ENCODE data around the gene WNT2B. TPM values are rescaled to one million over a fixed set of nuclear protein-coding genes. Genes with fewer than 3 reads are reported as not detected.

The WNT2B gene
- polyA plus RNA-seq, 3 donors: 0.07 to 0.79 TPM; not detected in 1

DNA sequence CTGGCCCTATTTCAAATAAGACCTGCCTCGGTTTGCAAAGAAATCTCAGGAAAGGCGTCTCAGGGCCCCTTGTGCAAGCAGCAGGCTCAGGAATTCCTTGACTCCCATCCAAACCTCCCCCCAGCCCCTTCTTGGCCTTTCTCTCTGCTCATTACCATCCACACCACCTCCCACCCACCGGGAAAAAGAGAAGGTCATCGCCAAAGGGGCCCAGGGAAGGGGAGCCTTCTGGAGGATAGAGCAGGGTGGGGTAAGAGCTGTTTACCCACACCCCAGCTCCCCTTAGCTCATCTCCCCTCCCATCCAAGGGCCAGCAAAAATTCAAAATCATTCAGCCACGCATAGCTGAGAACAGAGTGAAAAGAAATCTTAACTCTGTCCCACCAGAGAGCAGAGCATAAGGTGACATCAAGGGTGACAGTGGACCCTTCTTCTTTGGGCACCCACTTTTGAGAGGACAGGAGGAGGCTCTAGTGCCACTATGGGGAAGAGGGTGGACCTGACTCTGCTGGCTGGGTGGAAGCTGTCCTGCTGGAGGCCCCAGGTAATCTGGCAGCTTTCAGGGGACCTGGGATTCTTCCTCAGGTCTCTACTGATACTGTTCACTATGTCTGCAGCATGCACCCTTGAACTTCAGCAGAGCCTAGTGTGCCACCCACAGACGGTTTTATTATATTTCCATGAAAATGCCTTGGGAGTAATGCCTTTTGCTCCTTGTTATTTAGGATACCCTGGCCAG is 3.9 kb upstream of the WNT2B start:
- Mint-ChIP-seq H3K27ac (no peak overlapping the region), H3K4me3 (no peak overlapping the region)
- TF ChIP-seq, protein P1, sequence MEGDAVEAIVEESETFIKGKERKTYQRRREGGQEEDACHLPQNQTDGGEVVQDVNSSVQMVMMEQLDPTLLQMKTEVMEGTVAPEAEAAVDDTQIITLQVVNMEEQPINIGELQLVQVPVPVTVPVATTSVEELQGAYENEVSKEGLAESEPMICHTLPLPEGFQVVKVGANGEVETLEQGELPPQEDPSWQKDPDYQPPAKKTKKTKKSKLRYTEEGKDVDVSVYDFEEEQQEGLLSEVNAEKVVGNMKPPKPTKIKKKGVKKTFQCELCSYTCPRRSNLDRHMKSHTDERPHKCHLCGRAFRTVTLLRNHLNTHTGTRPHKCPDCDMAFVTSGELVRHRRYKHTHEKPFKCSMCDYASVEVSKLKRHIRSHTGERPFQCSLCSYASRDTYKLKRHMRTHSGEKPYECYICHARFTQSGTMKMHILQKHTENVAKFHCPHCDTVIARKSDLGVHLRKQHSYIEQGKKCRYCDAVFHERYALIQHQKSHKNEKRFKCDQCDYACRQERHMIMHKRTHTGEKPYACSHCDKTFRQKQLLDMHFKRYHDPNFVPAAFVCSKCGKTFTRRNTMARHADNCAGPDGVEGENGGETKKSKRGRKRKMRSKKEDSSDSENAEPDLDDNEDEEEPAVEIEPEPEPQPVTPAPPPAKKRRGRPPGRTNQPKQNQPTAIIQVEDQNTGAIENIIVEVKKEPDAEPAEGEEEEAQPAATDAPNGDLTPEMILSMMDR (IDR thresholded peaks at IDR 0.05): no peak

DNA sequence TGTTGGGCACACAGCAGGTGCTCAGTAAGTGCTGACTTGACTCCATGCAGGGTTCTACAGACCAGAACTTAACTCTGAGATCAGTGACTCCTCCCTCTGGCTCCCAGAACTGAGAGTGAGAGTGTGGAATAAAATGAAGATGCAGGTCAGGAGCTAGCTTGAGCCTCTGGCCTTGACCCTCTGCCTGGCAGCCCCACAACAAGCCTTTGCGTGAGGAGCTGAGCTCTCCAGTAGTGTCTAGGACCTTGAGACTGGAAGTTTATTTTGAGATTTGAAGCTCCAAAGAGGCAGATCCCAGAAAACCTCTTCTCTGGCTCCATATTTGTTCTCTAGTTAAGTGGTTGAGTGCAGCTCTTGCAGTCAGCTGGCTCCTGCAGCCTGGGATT is 3.4 kb upstream of the WNT2B start:
- Histone ChIP-seq H3K4me1 (ENCODE audit: control insufficient read depth in 1 of 2, insufficient read depth in 2 of 2, low read length in 2 of 2) (peaks cover 20 to 31% of the 10 kb centered on the region in 2 donors), H3K27me3 (ENCODE audit: control insufficient read depth in 2 of 2, insufficient read depth in 2 of 2, low read length in 2 of 2) (peaks cover 62 to 93% of the 10 kb centered on the region in 2 donors), H3K9me3 (replicated peaks in 1 of 2; ENCODE audit: control insufficient read depth in 1 of 2, insufficient read depth in 1 of 2, low read length in 2 of 2) (peaks cover 0 to 35% of the 10 kb centered on the region in 2 donors), H3K36me3 (replicated peaks in 1 of 2; ENCODE audit: control insufficient read depth in 1 of 2, insufficient read depth in 2 of 2, low read length in 2 of 2) (no peaks in the 10 kb centered on the region), H3K4me2 (replicated peaks; ENCODE audit: extremely low read depth, low read length, poor library complexity, severe bottlenecking) (no peak overlapping the region), H3K4me3 (replicated peaks in 1 of 3; ENCODE audit: low read depth in 2 of 3, low read length in 3 of 3) (no peak overlapping the region), H3K79me2 (ENCODE audit: insufficient read depth, low read length) (no peaks in the 10 kb centered on the region), H3K27ac (ENCODE audit: low read depth in 1 of 2, low read length in 2 of 2) (no peak overlapping the region), H3K9ac (ENCODE audit: insufficient read depth, low read length, poor library complexity, severe bottlenecking) (no peak overlapping the region), H2AFZ (ENCODE audit: insufficient read depth, low read depth, low read length, poor library complexity, severe bottlenecking) (no peak overlapping the region), H4K20me1 (ENCODE audit: insufficient read depth, low read length) (no peaks in the 10 kb centered on the region)
- Mint-ChIP-seq H3K9me3 (peaks cover 0 to 15% (median 5%) of the 10 kb centered on the region in 7 donors), H3K27ac (no peak overlapping the region), H3K4me1 (peaks cover 25% of the 10 kb centered on the region), H3K36me3 (peaks cover 0 to 7% of the 10 kb centered on the region in 2 donors), H3K27me3 (ENCODE audit: low read depth in 3 of 3) (peaks cover 67 to 94% (median 83%) of the 10 kb centered on the region in 3 donors), H3K4me3 (no peak overlapping the region)
- 100% methylated on average over 1 of the region's 1 CpG for WGBS (ENCODE audit: insufficient coverage)
- intact Hi-C loops (cut with micrococcal nuclease): loop anchor here in 1 of 2 donors (10.0 kb wide), 1 partner anchor 199 kb away; the partner anchor contains the start of gene RHOC
- TF ChIP-seq, protein P1 (IDR thresholded peaks at IDR 0.05): no peak
- no peak for DNase-seq

More for the DNA sequence above, 3.9 kb upstream of the WNT2B start:
- peaks cover 0 to 31% of the 10 kb centered on the region in 2 donors for H3K9me3 ChIP-seq (replicated peaks in 1 of 2; ENCODE audit: control insufficient read depth in 1 of 2, insufficient read depth in 1 of 2, low read length in 2 of 2)
- no peaks in the 10 kb centered on the region for H3K36me3 ChIP-seq (replicated peaks in 1 of 2; ENCODE audit: control insufficient read depth in 1 of 2, insufficient read depth in 2 of 2, low read length in 2 of 2)
- 89% methylated on average over 3 of the region's 6 CpGs for WGBS (ENCODE audit: insufficient coverage)
- Mint-ChIP-seq H3K27me3 (ENCODE audit: low read depth in 3 of 3) (peaks cover 65 to 90% (median 81%) of the 10 kb centered on the region in 3 donors), H3K4me1 (peaks cover 25% of the 10 kb centered on the region), H3K9me3 (peaks cover 0 to 13% (median 5%) of the 10 kb centered on the region in 7 donors), H3K36me3 (peaks cover 0 to 7% of the 10 kb centered on the region in 2 donors)
- H3K9ac ChIP-seq (ENCODE audit: insufficient read depth, low read length, poor library complexity, severe bottlenecking): no peak overlapping the region
- H3K27ac ChIP-seq (ENCODE audit: low read depth in 1 of 2, low read length in 2 of 2): no peak overlapping the region
- peaks cover 20 to 31% of the 10 kb centered on the region in 2 donors for H3K4me1 ChIP-seq (ENCODE audit: control insufficient read depth in 1 of 2, insufficient read depth in 2 of 2, low read length in 2 of 2)
- H3K27me3 ChIP-seq (ENCODE audit: control insufficient read depth in 2 of 2, insufficient read depth in 2 of 2, low read length in 2 of 2): peaks cover 57 to 93% of the 10 kb centered on the region in 2 donors
- DNase-seq: no peak
- intact Hi-C loops (cut with micrococcal nuclease): loop anchor here (5.0 to 10.0 kb wide), 2 partner anchors 197 to 200 kb away; partner anchors contain the start of gene RHOC (in 1 of the 2)
- no peak overlapping the region for H3K4me3 ChIP-seq (replicated peaks in 1 of 3; ENCODE audit: low read depth in 2 of 3, low read length in 3 of 3)
- H2AFZ ChIP-seq (ENCODE audit: insufficient read depth, low read depth, low read length, poor library complexity, severe bottlenecking): no peak overlapping the region
- no peak overlapping the region for H3K4me2 ChIP-seq (replicated peaks; ENCODE audit: extremely low read depth, low read length, poor library complexity, severe bottlenecking)
- H4K20me1 ChIP-seq (ENCODE audit: insufficient read depth, low read length): no peaks in the 10 kb centered on the region
- no peaks in the 10 kb centered on the region for H3K79me2 ChIP-seq (ENCODE audit: insufficient read depth, low read length)
